HCT116 (cell line): ENCODE data around the gene SIGLECL1. TPM values are rescaled to one million over a fixed set of nuclear protein-coding genes. Genes with fewer than 3 reads are reported as not detected.

Experiments used
- ATAC-seq: fragments of 200-7000 bp; cut with Tn5 transposase; 2 replicates; pipeline ENCODE4 v1.9.1; 2020; ENCODE audit warnings: mild to moderate bottlenecking, moderate library complexity
- BruUV-seq: library from RNA; stranded (reverse); fragments of 400-500 nt; replicated peaks from 2 replicates; lab custom pipeline; 2021; lab: Mats Ljungman, UMichigan
- CTCF ChIA-PET: fragments of 300-600 bp; sonication (Branson Sonifier 250); formaldehyde crosslinking; loops from one replicate; lab custom pipeline; 2021; ENCODE audit warnings: antibody characterized with exemption; lab: Charles Lee
- POLR2A ChIA-PET: fragments of 300-600, 350-600 bp; sonication (Branson Sonifier 250); formaldehyde crosslinking; loops from one replicate; lab custom pipeline; 2021; ENCODE audit warnings: antibody characterized with exemption; lab: Charles Lee
- RAD21 ChIA-PET, 2 experiments: fragments of 300-600 bp; sonication (Branson Sonifier 250); formaldehyde crosslinking; loops; one replicate each; lab custom pipeline; 2023; ENCODE audit warnings: low total read pairs in 2 of 2; ENCODE audit not compliant: uncharacterized antibody in 2 of 2, unreplicated experiment in 2 of 2, low non-redundant PET in 1 of 2; lab: Charles Lee
- DNase-seq: peaks from one replicate; pipeline ENCODE4 v3.0.0-alpha.2; 2010; ENCODE audit warnings: low read depth, low spot score
- H2AFZ ChIP-seq: fragments of 200-600 bp; shearing (Covaris generic), sonication (generic); 2 replicates; pipeline ENCODE4 v1.6.1; 2017; ENCODE audit warnings: low read depth, mixed run types, mixed read lengths, antibody characterized with exemption, low read length; ENCODE audit not compliant: poor library complexity, severe bottlenecking
- H3K27ac ChIP-seq: 2 replicates; pipeline ENCODE4 v1.5.1; 2012; ENCODE audit warnings: low read depth, low read length
- H3K27me3 ChIP-seq: fragments of 200-600 bp; sonication (generic); 2 replicates; pipeline ENCODE4 v1.6.1; 2016; ENCODE audit warnings: mixed run types, low read length, mixed read lengths; ENCODE audit not compliant: insufficient read depth
- H3K36me3 ChIP-seq, 2 experiments: fragments of 200-500 bp in 1 of 2; fragments of 200-600 bp in 1 of 2; sonication (Bioruptor generic) in 1 of 2; sonication (generic) in 1 of 2; 2 replicates each; pipeline versions ENCODE4 v1.5.1 to v1.6.1; 2014 to 2016; ENCODE audit warnings: low read length in 2 of 2, inconsistent platforms in 1 of 2, mixed read lengths in 1 of 2, mixed run types in 1 of 2; ENCODE audit not compliant: insufficient read depth in 2 of 2, control insufficient read depth in 1 of 2
- H3K4me1 ChIP-seq, 2 experiments: fragments of 200-600 bp in 1 of 2; sonication (generic) in 1 of 2; 2 replicates each; pipeline versions ENCODE4 v1.5.1 to v1.6.1; 2012 to 2017; ENCODE audit warnings: low read length in 2 of 2, inconsistent platforms in 1 of 2, mild to moderate bottlenecking in 1 of 2, mixed read lengths in 1 of 2, mixed run types in 1 of 2, moderate library complexity in 1 of 2; ENCODE audit not compliant: insufficient read depth in 2 of 2, control insufficient read depth in 1 of 2
- H3K4me2 ChIP-seq: fragments of 200-600 bp; sonication (generic); 2 replicates; pipeline ENCODE4 v1.6.1; 2017; ENCODE audit warnings: mixed run types, low read length, mixed read lengths
- H3K4me3 ChIP-seq, 2 experiments: fragments of 200-600 bp in 1 of 2; sonication (generic) in 1 of 2; replicated peaks in 1 of 2; 2 replicates each; pipeline ENCODE4 v1.5.1; 2011 to 2016; ENCODE audit warnings: low read length in 2 of 2, control low read depth in 1 of 2, low read depth in 1 of 2, mild to moderate bottlenecking in 1 of 2, mixed read lengths in 1 of 2, mixed run types in 1 of 2
- H3K79me2 ChIP-seq: fragments of 200-600 bp; sonication (generic); 2 replicates; pipeline ENCODE4 v1.6.1; 2017; ENCODE audit warnings: mild to moderate bottlenecking, mixed run types, low read length, moderate library complexity, mixed read lengths; ENCODE audit not compliant: insufficient read depth
- H3K9ac ChIP-seq: fragments of 200-600 bp; sonication (generic); 2 replicates; pipeline ENCODE4 v1.6.1; 2016; ENCODE audit warnings: low read length, mixed read lengths
- H3K9me2 ChIP-seq: fragments of 200-600 bp; sonication (generic), shearing (Covaris generic); 2 replicates; pipeline ENCODE4 v1.6.1; 2017; ENCODE audit warnings: mixed run types, mild to moderate bottlenecking, moderate library complexity; ENCODE audit not compliant: insufficient read depth
- H3K9me3 ChIP-seq, 2 experiments: fragments of 200-500 bp in 1 of 2; fragments of 200-600 bp in 1 of 2; sonication (Bioruptor generic) in 1 of 2; sonication (generic) in 1 of 2; 2 replicates each; pipeline ENCODE4 v1.6.1; 2014 to 2017; ENCODE audit warnings: low read length in 2 of 2, mixed read lengths in 2 of 2, inconsistent platforms in 1 of 2, low read depth in 1 of 2, mild to moderate bottlenecking in 1 of 2, mixed run types in 1 of 2, moderate library complexity in 1 of 2; ENCODE audit not compliant: control insufficient read depth in 1 of 2, insufficient read depth in 1 of 2
- H4K20me1 ChIP-seq: fragments of 200-600 bp; sonication (generic), shearing (Covaris generic); 2 replicates; pipeline ENCODE4 v1.6.1; 2017; ENCODE audit warnings: mixed run types, mild to moderate bottlenecking, moderate library complexity; ENCODE audit not compliant: insufficient read depth
- CBX3 ChIP-seq: IDR thresholded peaks from 2 replicates; pipeline ENCODE4 v1.6.1; 2012; ENCODE audit warnings: low read depth
- CEBPB ChIP-seq: IDR thresholded peaks from 2 replicates; pipeline ENCODE4 v1.6.1; 2012; ENCODE audit warnings: low read depth
- EGR1 ChIP-seq: IDR thresholded peaks from 2 replicates; pipeline ENCODE4 v1.6.1; 2012; ENCODE audit warnings: low read depth
- ELF1 ChIP-seq: IDR thresholded peaks from 2 replicates; pipeline ENCODE4 v1.6.1; 2012; ENCODE audit warnings: low read depth, borderline replicate concordance
- FOSL1 ChIP-seq: IDR thresholded peaks from 2 replicates; pipeline ENCODE4 v1.6.1; 2012; ENCODE audit warnings: low read depth
- JUND ChIP-seq: IDR thresholded peaks from 2 replicates; pipeline ENCODE4 v1.6.1; 2012
- POLR2A ChIP-seq: IDR thresholded peaks from 2 replicates; pipeline ENCODE4 v1.7.0; 2011; ENCODE audit warnings: borderline replicate concordance; ENCODE audit not compliant: insufficient read depth, insufficient read length; ENCODE audit errors: extremely low read depth
- POLR2AphosphoS5 ChIP-seq: IDR thresholded peaks from 2 replicates; pipeline ENCODE4 v1.6.1; 2011; ENCODE audit warnings: mild to moderate bottlenecking, low read depth, low read length, moderate library complexity
- RAD21 ChIP-seq: IDR thresholded peaks from 2 replicates; pipeline ENCODE4 v1.6.1; 2012; ENCODE audit warnings: low read depth, mild to moderate bottlenecking
- SIN3A ChIP-seq: IDR thresholded peaks from 2 replicates; pipeline ENCODE4 v1.6.1; 2012; ENCODE audit warnings: low read depth
- SP1 ChIP-seq: IDR thresholded peaks from 2 replicates; pipeline ENCODE4 v1.6.1; 2012; ENCODE audit warnings: low read depth
- SRF ChIP-seq: IDR thresholded peaks from 2 replicates; pipeline ENCODE4 v1.6.1; 2012; ENCODE audit warnings: low read depth
- TCF7L2 ChIP-seq: IDR thresholded peaks from 2 replicates; pipeline ENCODE4 v1.7.0; 2011; ENCODE audit warnings: borderline replicate concordance, inconsistent platforms; ENCODE audit not compliant: insufficient read depth, insufficient read length; ENCODE audit errors: extremely low read depth
- YY1 ChIP-seq: IDR thresholded peaks from 2 replicates; pipeline ENCODE4 v1.6.1; 2011; ENCODE audit warnings: low read length, low read depth, moderate library complexity, mild to moderate bottlenecking; ENCODE audit not compliant: insufficient replicate concordance; ENCODE audit errors: extremely low read depth
- ZFX ChIP-seq: fragments of 450-650 bp; IDR thresholded peaks from 2 replicates; pipeline ENCODE4 v1.6.1; 2017
- ZNF274 ChIP-seq: fragments of 200-500 bp; sonication (Bioruptor generic); IDR thresholded peaks from 2 replicates; pipeline ENCODE4 v1.6.1; 2014; ENCODE audit warnings: mild to moderate bottlenecking, low read depth, low read length, inconsistent platforms
- intact Hi-C: fragments of 100-400 bp; cut with micrococcal nuclease; formaldehyde crosslinking; loops from 2 replicates; pipeline ENCODE4 v1.10.0; 2022
- total RNA-seq: library from RNA; stranded (reverse); gene quantifications from one replicate; pipeline ENCODE4 v1.2.1, GENCODE V29; 2021; ENCODE audit not compliant: unreplicated experiment
- TF ChIP-seq, protein P1 (sequence below): IDR thresholded peaks from 2 replicates; pipeline ENCODE4 v1.6.1; 2012
- TF ChIP-seq, protein P2 (sequence below): IDR thresholded peaks from 2 replicates; pipeline ENCODE4 v1.6.1; 2012

The SIGLECL1 gene
- total RNA-seq, 1 experiment from 2014 or later: not detected

DNA sequence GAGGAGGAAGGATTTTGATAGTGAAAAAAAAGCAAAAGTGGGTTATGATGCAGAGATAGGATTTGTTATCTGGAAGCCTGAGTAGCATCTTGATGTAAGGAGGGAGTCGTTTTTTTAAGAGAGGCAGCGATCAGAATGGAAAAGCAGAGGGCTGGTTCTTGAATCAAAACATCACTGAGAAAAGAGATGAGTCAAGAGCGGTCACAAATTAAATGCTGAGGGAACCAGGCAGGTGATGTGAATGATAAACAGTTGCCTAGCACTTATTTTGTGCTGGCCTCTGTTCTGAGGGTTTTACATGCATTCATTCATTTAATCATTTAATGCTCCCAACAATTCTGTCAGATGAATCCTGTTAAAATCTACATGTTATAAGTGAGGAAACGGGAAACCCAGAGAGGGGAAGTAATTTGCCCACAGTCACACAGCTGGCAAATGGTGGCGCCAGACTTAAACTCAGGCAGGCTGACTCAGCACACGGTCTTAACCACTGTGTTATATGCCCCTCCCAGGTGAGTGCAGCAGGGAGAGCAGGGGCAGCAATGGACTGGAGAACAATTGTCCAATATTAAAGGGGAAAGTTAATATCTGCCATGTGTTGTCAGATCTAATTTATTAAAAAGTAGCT is 21.4 kb downstream of the SIGLECL1 start:
- TF ChIP-seq ELF1 (no peak), SIN3A (no peak)
- TF ChIP-seq, all 23 proteins: peak for 0
- H2AFZ ChIP-seq: peak overlapping the region; percentile 65
- no peaks in the 10 kb centered on the region for H3K27me3 ChIP-seq
- ChIA-PET RAD21 (no interaction called here), POLR2A (no interaction called here), CTCF (interaction anchor here (1.6 kb wide), 1 partner anchor 13 kb away, joined by 6 read pairs; no protein-coding TSS in a partner anchor)
- intact Hi-C loops: no loop called here
- H3K9me2 ChIP-seq: no peaks in the 10 kb centered on the region
- H3K36me3 ChIP-seq: no peaks in the 10 kb centered on the region
- peak overlapping the region; percentile 30; the same call in 1 of the 2 replicates for H3K4me2 ChIP-seq
- H3K9ac ChIP-seq: no peak overlapping the region
- BruUV-seq: no TSS peak
- no peak overlapping the region for H3K4me3 ChIP-seq
- H3K4me1 ChIP-seq: peaks cover 0 to 7% of the 10 kb centered on the region in 2 experiments; a peak in 2 of 4 replicates
- H3K27ac ChIP-seq: no peak overlapping the region
- peak; percentile 84 for ATAC-seq
- H3K9me3 ChIP-seq: no peaks in the 10 kb centered on the region
- no peaks in the 10 kb centered on the region for H4K20me1 ChIP-seq
- H3K79me2 ChIP-seq: no peaks in the 10 kb centered on the region
- no peak for DNase-seq

DNA sequence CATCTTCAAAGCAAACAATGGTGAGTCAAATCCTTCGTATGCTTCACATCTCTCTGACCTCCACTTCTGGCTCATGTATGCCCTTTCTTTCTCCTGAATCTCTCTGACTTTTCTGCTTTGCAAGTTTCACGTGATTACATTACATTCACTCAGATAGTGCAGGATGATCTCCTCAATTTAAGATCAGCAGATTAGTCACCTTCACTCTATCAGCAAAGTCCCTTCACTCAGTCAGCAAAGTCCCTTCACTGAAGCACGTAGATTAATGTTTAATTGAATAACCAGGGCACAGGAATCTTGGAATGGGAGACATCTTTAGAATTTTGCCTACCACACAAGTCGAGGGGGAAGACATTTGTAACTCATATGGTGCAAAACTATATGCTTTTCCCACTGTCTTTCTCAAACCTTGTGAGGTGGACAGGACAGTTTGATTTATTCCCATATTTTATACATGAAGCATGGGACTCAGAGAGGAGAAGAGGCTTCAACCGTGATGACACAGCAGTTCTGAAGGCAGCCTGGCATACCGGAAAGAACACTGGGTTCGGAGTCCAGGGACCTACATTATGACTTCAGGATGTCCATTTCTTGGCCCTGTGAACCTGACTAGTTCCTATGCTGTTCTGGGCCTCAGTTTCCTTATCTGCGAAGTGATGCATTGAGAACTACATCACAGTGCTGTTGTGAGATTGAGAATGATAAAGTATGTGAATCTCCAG is 23.3 kb downstream of the SIGLECL1 start:
- RAD21 ChIA-PET: no interaction called here

More for the DNA sequence above, 23.3 kb downstream of the SIGLECL1 start:
- ATAC-seq (no peak), DNase-seq (no peak)
- no peaks in the 10 kb centered on the region for H3K9me2 ChIP-seq
- no peaks in the 10 kb centered on the region for H3K79me2 ChIP-seq
- intact Hi-C loops: no loop called here
- TF ChIP-seq EGR1: no peak
- no peak for TF ChIP-seq SP1
- TF ChIP-seq ZNF274: no peak
- no peak for TF ChIP-seq SRF
- TF ChIP-seq, protein P1, sequence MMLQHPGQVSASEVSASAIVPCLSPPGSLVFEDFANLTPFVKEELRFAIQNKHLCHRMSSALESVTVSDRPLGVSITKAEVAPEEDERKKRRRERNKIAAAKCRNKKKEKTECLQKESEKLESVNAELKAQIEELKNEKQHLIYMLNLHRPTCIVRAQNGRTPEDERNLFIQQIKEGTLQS: no peak
- TF ChIP-seq CBX3: no peak
- TF ChIP-seq ZFX: no peak
- TF ChIP-seq POLR2AphosphoS5: no peak
- TF ChIP-seq, protein P2, sequence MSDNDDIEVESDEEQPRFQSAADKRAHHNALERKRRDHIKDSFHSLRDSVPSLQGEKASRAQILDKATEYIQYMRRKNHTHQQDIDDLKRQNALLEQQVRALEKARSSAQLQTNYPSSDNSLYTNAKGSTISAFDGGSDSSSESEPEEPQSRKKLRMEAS: no peak
- TF ChIP-seq YY1: no peak
- TF ChIP-seq RAD21: no peak
- no peak for TF ChIP-seq JUND
- no peak for TF ChIP-seq TCF7L2
- no peak for TF ChIP-seq ELF1
- TF ChIP-seq POLR2A: no peak
- TF ChIP-seq CEBPB: no peak
- TF ChIP-seq FOSL1: no peak
- ChIA-PET CTCF (no interaction called here), POLR2A (no interaction called here)
- H3K4me1 ChIP-seq: peaks cover 0 to 7% of the 10 kb centered on the region in 2 experiments; a peak in 2 of 4 replicates
- H4K20me1 ChIP-seq: no peaks in the 10 kb centered on the region
- H3K9ac ChIP-seq: no peak overlapping the region
- no peak overlapping the region for H2AFZ ChIP-seq
- H3K27ac ChIP-seq: no peak overlapping the region
- no peak overlapping the region for H3K4me3 ChIP-seq
- no peaks in the 10 kb centered on the region for H3K36me3 ChIP-seq
- no TSS peak for BruUV-seq
- H3K4me2 ChIP-seq: no peak overlapping the region
- H3K9me3 ChIP-seq: no peaks in the 10 kb centered on the region
- no peaks in the 10 kb centered on the region for H3K27me3 ChIP-seq
